COLO668 (cell line): ENCODE data around the gene MOCS3.

Experiments used
- DNase-seq: peaks from one replicate; lab custom pipeline; 2025; ENCODE audit not compliant: unreplicated experiment; lab: John Stamatoyannopoulos, UW

MOCS3 gene

DNA sequence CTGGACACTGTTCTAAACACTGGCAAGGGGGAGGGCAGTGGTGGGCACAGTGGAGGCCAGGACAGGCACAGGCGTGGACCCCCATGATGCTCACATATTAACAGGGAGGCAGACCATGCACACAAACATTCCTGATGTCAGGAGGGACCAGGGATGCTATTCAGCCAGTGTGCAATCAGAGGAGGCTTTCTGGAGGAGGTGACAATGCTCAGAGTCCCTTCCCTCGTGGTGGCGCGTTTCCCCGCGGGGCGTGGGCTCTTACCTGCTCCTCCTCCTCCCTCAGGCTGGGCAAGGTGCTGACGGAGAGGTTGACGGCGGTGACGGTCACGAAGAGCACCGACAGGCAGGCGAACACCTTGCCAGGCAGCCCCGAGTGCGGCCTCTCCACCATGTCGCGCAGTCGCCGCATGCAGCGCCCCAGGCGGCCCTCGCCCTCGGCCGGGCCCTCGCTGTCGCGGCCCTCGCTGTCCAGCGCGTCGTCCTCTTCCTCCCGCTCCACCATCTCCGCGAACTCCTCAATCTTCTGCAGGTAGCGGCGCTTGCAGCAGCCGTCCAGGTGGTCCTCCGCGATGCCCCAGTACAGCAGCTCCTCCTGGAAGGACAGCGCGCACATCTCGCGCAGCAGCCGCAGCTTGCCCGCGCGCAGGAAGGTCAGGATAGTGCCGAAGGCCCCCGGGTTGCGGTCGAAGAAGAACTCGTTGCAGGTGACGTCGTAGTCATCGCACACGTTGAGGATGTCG is 50.9 kb downstream of the MOCS3 start:
- DNase-seq: no peak

GRCh38 chr20:51010043-51010365 is 51.4 kb downstream of the MOCS3 start:
- no peak for DNase-seq

DNA sequence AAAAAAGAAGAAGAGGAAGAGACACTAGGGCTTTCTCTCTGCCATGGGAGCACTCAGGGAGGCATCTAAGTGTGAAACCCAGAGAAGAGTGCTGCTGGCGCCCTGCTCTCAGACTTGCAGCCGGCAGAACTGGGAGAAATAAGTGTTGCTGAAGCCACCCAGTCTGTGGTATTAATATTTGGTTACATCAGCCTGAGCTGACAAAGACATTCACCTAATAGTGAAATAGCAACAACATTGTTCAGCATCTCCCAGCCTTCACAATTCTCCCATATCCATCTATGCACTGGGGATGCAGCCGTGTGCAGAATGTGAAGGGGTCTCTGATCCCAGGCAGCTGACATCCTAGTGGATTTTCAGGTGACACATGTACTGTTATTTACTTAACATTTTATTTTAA is 52.3 kb downstream of the MOCS3 start:
- DNase-seq: no peak

DNA sequence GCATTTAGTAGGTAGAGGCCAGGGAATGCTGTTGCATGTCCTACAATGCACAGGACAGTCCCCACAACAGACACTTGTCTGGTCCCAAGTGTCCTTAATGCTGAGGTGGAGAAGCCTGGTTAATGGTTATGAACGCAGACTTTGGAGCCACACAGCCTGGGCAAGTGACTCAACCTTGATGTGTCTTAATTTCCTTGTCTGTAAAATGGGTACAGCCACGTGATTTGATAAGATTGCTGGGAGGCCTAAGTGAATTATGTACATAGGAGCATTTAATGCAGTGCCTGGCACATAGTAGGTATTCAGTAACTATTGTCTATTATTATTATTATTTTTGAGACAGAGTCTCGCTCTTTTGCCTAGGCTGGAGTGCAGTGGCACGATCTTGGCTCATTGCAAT is 52.9 kb downstream of the MOCS3 start:
- no peak for DNase-seq

DNA sequence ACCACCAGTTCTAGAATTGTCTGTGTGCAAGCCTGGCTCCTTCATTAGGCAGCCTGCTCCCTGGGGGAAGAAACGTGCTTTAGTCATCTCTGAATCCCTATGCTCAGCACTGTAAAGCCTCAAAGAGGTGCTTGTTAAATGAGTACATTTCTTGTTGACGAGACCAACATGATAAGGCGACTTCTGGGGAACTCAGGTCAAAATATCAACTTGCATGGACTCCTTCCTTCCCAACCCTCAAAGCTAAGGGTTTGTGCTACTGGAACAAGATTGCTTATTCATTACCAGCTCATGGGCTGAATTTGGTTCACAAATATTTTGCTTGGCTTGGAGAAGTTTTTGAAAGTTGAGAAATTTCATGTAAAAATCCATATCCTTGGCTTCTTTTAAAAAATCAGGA is 53.7 kb downstream of the MOCS3 start:
- no peak for DNase-seq
